Measurements from ENCODE around the gene MINDY3. TPM values are rescaled to one million over a fixed set of nuclear protein-coding genes. Genes with fewer than 3 reads are reported as not detected.

MINDY3 gene
- total RNA-seq, 1 experiment from 2014 or later: 14.9 TPM

DNA sequence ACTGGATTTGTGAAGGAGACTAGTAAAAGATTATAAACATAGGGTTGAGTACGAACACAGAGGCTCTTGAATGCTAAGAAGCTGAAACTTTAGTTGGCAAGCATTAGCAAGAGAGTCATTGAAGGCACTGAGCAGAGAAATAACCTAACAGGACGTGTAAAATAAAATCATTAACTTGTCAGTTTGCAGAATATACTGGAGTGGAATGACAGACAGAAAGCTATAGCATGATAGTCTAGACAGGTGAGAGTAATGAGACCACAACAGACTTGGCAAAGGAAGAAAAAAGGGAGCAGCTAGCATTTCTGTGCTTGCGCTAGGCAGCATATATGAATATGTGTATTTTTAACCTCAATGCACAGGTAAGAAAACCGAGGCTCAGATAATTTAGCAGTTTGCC is 30.8 kb downstream of the MINDY3 start:
- H3K9me3 ChIP-seq (ENCODE audit: control insufficient read depth, low read depth, low read length): no peaks in the 10 kb centered on the region
- H3K4me2 ChIP-seq (ENCODE audit: insufficient read depth, insufficient read length, low read length): no peak overlapping the region
- no peak overlapping the region for H3K9ac ChIP-seq (ENCODE audit: extremely low read depth, insufficient read length, low read length)
- H4K91ac ChIP-seq (ENCODE audit: insufficient read length, low read depth, low read length): no peak overlapping the region
- H3K4me1 ChIP-seq (ENCODE audit: insufficient read depth, low read length): no peaks in the 10 kb centered on the region
- H2BK120ac ChIP-seq (ENCODE audit: low read depth, low read length, poor library complexity, severe bottlenecking): no peak overlapping the region
- H3K27me3 ChIP-seq (ENCODE audit: insufficient read depth, low read length): no peaks in the 10 kb centered on the region
- no peaks in the 10 kb centered on the region for H3K79me1 ChIP-seq (ENCODE audit: insufficient read depth, low read depth, low read length, poor library complexity, severe bottlenecking)
- TF ChIP-seq, protein P1, sequence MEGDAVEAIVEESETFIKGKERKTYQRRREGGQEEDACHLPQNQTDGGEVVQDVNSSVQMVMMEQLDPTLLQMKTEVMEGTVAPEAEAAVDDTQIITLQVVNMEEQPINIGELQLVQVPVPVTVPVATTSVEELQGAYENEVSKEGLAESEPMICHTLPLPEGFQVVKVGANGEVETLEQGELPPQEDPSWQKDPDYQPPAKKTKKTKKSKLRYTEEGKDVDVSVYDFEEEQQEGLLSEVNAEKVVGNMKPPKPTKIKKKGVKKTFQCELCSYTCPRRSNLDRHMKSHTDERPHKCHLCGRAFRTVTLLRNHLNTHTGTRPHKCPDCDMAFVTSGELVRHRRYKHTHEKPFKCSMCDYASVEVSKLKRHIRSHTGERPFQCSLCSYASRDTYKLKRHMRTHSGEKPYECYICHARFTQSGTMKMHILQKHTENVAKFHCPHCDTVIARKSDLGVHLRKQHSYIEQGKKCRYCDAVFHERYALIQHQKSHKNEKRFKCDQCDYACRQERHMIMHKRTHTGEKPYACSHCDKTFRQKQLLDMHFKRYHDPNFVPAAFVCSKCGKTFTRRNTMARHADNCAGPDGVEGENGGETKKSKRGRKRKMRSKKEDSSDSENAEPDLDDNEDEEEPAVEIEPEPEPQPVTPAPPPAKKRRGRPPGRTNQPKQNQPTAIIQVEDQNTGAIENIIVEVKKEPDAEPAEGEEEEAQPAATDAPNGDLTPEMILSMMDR (conservative IDR thresholded peaks at IDR 0.05): no peak
- no peak overlapping the region for H3K14ac ChIP-seq (ENCODE audit: insufficient read depth, low read length)
- H4K5ac ChIP-seq (ENCODE audit: insufficient read length, low read depth, low read length): no peak overlapping the region
- peaks cover 0 to 5% (median 5%) of the 10 kb centered on the region in 3 experiments; a peak in 3 of 7 replicates for H3K36me3 Mint-ChIP-seq (ENCODE audit: insufficient read depth in 1 of 3, low read depth in 3 of 3)
- DNase-seq: no peak
- no peak overlapping the region for H2BK12ac ChIP-seq (ENCODE audit: insufficient read length, low read depth, low read length)
- H3K23me2 ChIP-seq (ENCODE audit: insufficient read length, low read depth, low read length, poor library complexity, severe bottlenecking): no peaks in the 10 kb centered on the region
- no peaks in the 10 kb centered on the region for H4K20me1 ChIP-seq (ENCODE audit: control insufficient read depth, insufficient read depth, insufficient read length)
- H3K79me2 ChIP-seq (ENCODE audit: insufficient read depth, low read length): no peaks in the 10 kb centered on the region
- no peak overlapping the region for H3K27ac Mint-ChIP-seq
- H2BK15ac ChIP-seq (ENCODE audit: low read depth, low read length): no peak overlapping the region
- no peak overlapping the region for H3K4ac ChIP-seq (ENCODE audit: low read depth, low read length)
- no peaks in the 10 kb centered on the region for H3K27me3 Mint-ChIP-seq (ENCODE audit: low read depth)
- no peak overlapping the region for H2AFZ ChIP-seq (ENCODE audit: low read length)
- no peak overlapping the region for H2BK5ac ChIP-seq (ENCODE audit: insufficient read length, low read length)
- H2AK5ac ChIP-seq (ENCODE audit: insufficient read length, low read length): no peak overlapping the region
- H3K23ac ChIP-seq (ENCODE audit: insufficient read length, low read depth, low read length): no peak overlapping the region
- H3K18ac ChIP-seq (ENCODE audit: insufficient read length, low read depth, low read length): no peak overlapping the region
- no peak overlapping the region for H3K56ac ChIP-seq (ENCODE audit: insufficient read length, low read depth, low read length)
- H3K9me3 Mint-ChIP-seq: no peaks in the 10 kb centered on the region
- H4K8ac ChIP-seq (replicated peaks; ENCODE audit: insufficient read length, low read depth, low read length): no peak overlapping the region
- WGBS (ENCODE audit: extremely low coverage, insufficient read length, low lambda C conversion rate): no CpG with 5 or more reads among the region's 4 CpGs
- H3T11ph ChIP-seq (ENCODE audit: low read length): no peak overlapping the region
- H3K4me1 Mint-ChIP-seq: no peaks in the 10 kb centered on the region
- H3K4me3 Mint-ChIP-seq: no peak overlapping the region
- no peak overlapping the region for H3K27ac ChIP-seq (ENCODE audit: insufficient read length, low read depth, low read length)
- H2BK20ac ChIP-seq (ENCODE audit: low read depth, low read length, poor library complexity, severe bottlenecking): no peak overlapping the region
